Effector memory CD4-positive, alpha-beta T cell (primary cell): Measurements from ENCODE around the gene SCN10A.

Experiments used
- DNase-seq, 3 donors: peaks; one replicate each; pipeline ENCODE4 v3.0.0-alpha.2; 2020
- H3K27ac ChIP-seq: 2 replicates; pipeline ENCODE4 v1.7.0; 2013; ENCODE audit warnings: mild to moderate bottlenecking, low read length, moderate library complexity; ENCODE audit not compliant: insufficient read depth, poor library complexity, severe bottlenecking
- H3K27me3 ChIP-seq: replicated peaks from 2 replicates; pipeline ENCODE4 v1.7.0; 2013; ENCODE audit warnings: mild to moderate bottlenecking, low read length; ENCODE audit not compliant: insufficient read depth, control insufficient read depth, poor library complexity, severe bottlenecking
- H3K36me3 ChIP-seq: 2 replicates; pipeline ENCODE4 v1.7.0; 2013; ENCODE audit warnings: mild to moderate bottlenecking, low read length, moderate library complexity; ENCODE audit not compliant: control insufficient read depth, insufficient read depth
- H3K4me1 ChIP-seq: 2 replicates; pipeline ENCODE4 v1.7.0; 2013; ENCODE audit warnings: low read length, mild to moderate bottlenecking; ENCODE audit not compliant: control insufficient read depth, insufficient read depth, poor library complexity, severe bottlenecking
- H3K4me3 ChIP-seq: 2 replicates; pipeline ENCODE4 v1.7.0; 2013; ENCODE audit warnings: low read length, low read depth, mild to moderate bottlenecking; ENCODE audit not compliant: insufficient read depth, poor library complexity, severe bottlenecking
- H3K9me3 ChIP-seq: 2 replicates; pipeline ENCODE4 v1.7.0; 2013; ENCODE audit warnings: mild to moderate bottlenecking, low read length, moderate library complexity; ENCODE audit not compliant: control insufficient read depth

Gene SCN10A

DNA sequence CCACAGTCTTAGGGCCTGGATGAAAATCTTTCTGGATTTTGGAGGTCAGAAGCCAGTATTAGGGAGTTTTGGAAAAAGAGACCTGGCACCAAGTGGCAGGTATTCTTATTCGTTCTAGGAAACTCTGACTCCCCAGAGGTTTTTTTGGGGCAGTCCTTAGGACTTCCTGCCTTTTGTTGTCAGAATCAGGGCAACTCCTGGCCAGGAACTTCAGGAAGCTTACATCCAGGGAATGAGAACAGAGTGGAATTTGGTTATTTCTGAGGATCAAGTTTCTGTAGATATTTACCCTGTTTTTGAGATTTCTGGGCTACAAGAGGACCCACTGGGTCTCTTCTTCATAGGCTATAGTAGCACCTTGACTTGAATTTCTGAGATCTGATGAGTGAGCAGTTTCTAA is 15.5 kb downstream of the SCN10A start:
- Histone ChIP-seq H3K4me3 (no peak overlapping the region), H3K4me1 (no peaks in the 10 kb centered on the region), H3K27ac (no peak overlapping the region)

GRCh38 chr3:38793721-38794120 is 22.3 kb downstream of the SCN10A start:
- Histone ChIP-seq H3K27me3 (no peaks in the 10 kb centered on the region), H3K9me3 (no peaks in the 10 kb centered on the region), H3K4me1 (no peaks in the 10 kb centered on the region), H3K27ac (no peak overlapping the region), H3K4me3 (no peak overlapping the region), H3K36me3 (no peaks in the 10 kb centered on the region)
- no peak for DNase-seq

More for the DNA sequence above, 15.5 kb downstream of the SCN10A start:
- no peak for DNase-seq
- Histone ChIP-seq H3K36me3 (no peaks in the 10 kb centered on the region), H3K27me3 (no peaks in the 10 kb centered on the region), H3K9me3 (no peaks in the 10 kb centered on the region)

DNA sequence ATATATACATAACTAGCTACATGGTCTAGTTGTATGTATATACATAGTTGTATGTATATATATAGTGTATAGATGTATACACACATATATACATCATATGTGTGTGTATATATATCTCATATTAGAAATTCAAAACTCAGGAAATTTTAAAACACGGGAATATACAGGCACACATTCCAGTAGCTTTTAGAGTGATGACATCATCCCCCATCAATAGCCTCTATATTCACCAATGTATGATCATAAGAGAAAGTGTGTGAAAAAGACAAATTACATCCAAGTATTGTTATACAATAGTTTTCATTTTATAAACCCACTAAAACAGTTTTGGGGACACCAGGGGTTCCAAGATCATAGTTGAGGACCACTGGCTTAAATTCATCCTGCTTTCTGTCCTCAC is 23.0 kb downstream of the SCN10A start:
- Histone ChIP-seq H3K27ac (no peak overlapping the region), H3K4me3 (no peak overlapping the region), H3K4me1 (no peaks in the 10 kb centered on the region), H3K9me3 (no peaks in the 10 kb centered on the region), H3K36me3 (no peaks in the 10 kb centered on the region), H3K27me3 (no peaks in the 10 kb centered on the region)
- DNase-seq, result no peak

DNA sequence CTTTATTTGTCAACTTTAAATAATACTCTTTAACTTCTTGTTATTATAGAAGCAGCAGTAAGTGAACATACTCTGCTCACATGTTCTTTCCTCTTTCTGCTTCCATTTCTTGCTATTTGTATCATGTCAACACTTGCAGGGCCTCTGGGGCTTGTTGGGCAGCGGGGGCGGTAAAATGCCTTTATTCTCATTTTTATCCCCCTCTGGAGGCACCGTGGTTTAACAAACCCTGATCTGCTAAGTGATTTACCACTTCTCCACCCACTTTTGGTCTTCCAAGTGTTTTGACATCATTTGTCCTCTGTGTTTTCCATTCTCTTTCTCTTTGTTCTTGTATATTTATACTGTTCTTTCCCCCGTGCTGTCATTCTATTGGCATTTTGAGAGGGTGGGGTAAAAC is 33.9 kb downstream of the SCN10A start:
- Histone ChIP-seq H3K27me3 (no peaks in the 10 kb centered on the region), H3K9me3 (no peaks in the 10 kb centered on the region), H3K36me3 (no peaks in the 10 kb centered on the region), H3K4me3 (no peak overlapping the region), H3K4me1 (no peaks in the 10 kb centered on the region), H3K27ac (no peak overlapping the region)
- no peak for DNase-seq

GRCh38 chr3:38773528-38773927 is 42.5 kb downstream of the SCN10A start:
- Histone ChIP-seq H3K27me3 (no peaks in the 10 kb centered on the region), H3K9me3 (no peaks in the 10 kb centered on the region), H3K27ac (no peak overlapping the region), H3K4me1 (no peaks in the 10 kb centered on the region), H3K36me3 (no peaks in the 10 kb centered on the region), H3K4me3 (no peak overlapping the region)
- DNase-seq, result no peak

DNA sequence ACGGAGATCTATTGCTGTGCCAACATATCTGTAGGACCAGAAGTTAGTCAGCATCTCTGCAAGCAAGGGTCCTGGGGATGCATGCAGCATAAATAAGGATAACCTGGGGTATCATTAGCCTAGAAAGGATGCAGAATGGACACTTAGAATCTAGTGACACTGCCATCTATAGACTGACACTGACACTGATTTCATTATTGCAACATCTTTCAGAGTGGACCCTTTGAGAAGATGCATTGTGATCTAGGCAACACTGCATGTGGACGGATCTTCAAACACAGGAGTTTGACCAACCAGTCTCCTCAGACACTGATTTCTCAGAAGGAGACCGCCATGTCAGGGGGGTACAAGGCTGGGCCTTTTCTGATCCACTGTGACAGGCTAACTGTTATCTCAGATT is 52.4 kb downstream of the SCN10A start:
- H3K4me1 ChIP-seq, result no peaks in the 10 kb centered on the region
- H3K27ac ChIP-seq, result no peak overlapping the region
- H3K36me3 ChIP-seq, result no peaks in the 10 kb centered on the region
- H3K4me3 ChIP-seq, result no peak overlapping the region
- DNase-seq, result no peak
- no peaks in the 10 kb centered on the region for H3K27me3 ChIP-seq
- H3K9me3 ChIP-seq, result no peaks in the 10 kb centered on the region

DNA sequence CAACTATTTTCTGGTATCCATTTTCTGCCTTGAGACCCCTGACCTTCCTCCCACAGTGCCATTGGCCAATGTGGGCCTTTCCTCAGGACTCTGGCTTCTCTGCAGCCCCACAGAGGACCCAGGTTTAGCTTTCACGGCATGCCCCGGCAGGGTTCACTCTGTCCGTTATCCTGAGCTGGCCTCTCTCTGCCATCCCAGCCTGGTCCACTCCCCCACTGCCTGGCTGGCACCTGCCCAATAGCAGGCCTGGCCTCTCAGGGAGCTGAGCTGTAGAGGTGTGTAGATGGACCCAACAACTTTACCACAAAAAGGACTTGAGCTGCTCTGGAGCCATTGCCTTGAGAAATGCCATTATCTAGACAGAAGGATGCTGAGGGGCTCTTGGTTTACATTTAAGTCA is 57.5 kb downstream of the SCN10A start:
- H3K9me3 ChIP-seq, result no peaks in the 10 kb centered on the region
- H3K27ac ChIP-seq, result no peak overlapping the region
- H3K27me3 ChIP-seq, result no peaks in the 10 kb centered on the region
- no peaks in the 10 kb centered on the region for H3K4me1 ChIP-seq
- no peaks in the 10 kb centered on the region for H3K36me3 ChIP-seq
- no peak overlapping the region for H3K4me3 ChIP-seq
- DNase-seq, result no peak

DNA sequence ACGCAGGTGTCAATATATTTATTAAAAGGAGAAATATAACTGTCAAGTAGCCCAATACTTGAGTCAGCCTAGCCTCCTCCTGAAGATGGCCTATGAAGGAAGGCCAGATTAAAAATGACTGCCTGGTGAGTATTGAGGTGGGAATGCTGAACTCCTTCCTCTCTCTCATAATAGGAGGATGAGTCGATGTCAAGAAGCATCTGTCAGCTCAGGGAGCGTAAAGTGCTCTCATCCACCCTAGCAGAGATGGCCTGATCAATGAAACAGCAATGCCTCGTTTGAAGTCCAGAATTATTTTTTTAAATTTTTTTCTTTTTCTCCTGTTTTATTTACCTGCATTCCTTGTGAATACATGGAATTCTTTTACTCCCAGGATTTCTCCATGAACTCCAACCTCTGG is 58.3 kb downstream of the SCN10A start:
- no peaks in the 10 kb centered on the region for H3K27me3 ChIP-seq
- no peaks in the 10 kb centered on the region for H3K4me1 ChIP-seq
- H3K4me3 ChIP-seq, result no peak overlapping the region
- no peaks in the 10 kb centered on the region for H3K9me3 ChIP-seq
- H3K36me3 ChIP-seq, result no peaks in the 10 kb centered on the region
- no peak overlapping the region for H3K27ac ChIP-seq
- no peak for DNase-seq

DNA sequence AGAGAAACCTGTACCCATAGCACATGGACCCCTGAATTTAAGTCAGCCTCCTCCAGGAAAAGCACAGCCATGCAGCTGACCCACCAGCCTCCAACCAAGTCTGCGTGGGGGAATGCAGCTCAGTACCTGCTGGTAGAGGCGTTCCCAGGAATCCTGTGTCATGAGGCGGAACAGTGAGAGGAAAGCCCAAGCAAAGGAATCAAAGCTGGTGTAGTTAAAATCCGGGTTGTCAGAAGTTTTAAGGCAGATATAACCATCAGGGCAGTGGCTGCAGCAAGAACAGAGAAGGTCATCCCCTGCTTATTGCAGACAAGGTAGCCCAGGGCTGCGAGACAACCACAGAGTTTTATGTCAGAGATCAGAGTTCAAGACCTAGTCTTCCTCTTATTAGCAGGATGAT is 59.1 kb downstream of the SCN10A start:
- no peak for DNase-seq
- no peak overlapping the region for H3K27ac ChIP-seq
- no peaks in the 10 kb centered on the region for H3K4me1 ChIP-seq

DNA sequence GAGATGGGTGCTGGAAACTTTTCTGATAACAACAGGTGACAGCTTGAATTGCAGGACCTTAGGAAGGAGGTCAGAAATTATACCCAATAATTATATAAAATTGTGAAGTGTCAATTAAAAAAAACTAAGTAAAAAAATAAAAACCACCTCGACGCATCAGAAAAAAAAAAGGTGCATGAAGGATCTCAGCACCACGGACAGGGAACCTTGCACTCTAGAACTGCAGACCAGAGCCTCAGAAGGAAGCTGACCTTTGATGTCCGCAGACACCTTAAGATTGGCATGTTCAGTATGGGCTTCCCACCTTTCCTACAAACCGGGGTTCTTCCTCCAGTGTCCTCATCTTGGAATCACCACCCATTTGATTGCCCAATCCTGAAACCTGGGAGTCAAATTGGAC is 60.9 kb downstream of the SCN10A start:
- Histone ChIP-seq H3K4me3 (no peak overlapping the region), H3K36me3 (no peaks in the 10 kb centered on the region), H3K27me3 (no peaks in the 10 kb centered on the region), H3K4me1 (no peaks in the 10 kb centered on the region), H3K27ac (no peak overlapping the region), H3K9me3 (no peaks in the 10 kb centered on the region)
- no peak for DNase-seq

More for the DNA sequence above, 59.1 kb downstream of the SCN10A start:
- no peaks in the 10 kb centered on the region for H3K27me3 ChIP-seq
- no peak overlapping the region for H3K4me3 ChIP-seq
- no peaks in the 10 kb centered on the region for H3K9me3 ChIP-seq
- no peaks in the 10 kb centered on the region for H3K36me3 ChIP-seq

GRCh38 chr3:38746641-38747040 is 69.4 kb downstream of the SCN10A start:
- no peaks in the 10 kb centered on the region for H3K9me3 ChIP-seq
- no peaks in the 10 kb centered on the region for H3K4me1 ChIP-seq
- no peak overlapping the region for H3K27ac ChIP-seq
- no peaks in the 10 kb centered on the region for H3K27me3 ChIP-seq
- no peak overlapping the region for H3K4me3 ChIP-seq
- DNase-seq, result no peak
- no peaks in the 10 kb centered on the region for H3K36me3 ChIP-seq
